NOMO-1 treated with DMSO at 0.1 percent for 48 hours (cell line): Measurements from ENCODE around the gene CAPZA2.

Experiments used
- DNase-seq: peaks from one replicate; lab custom pipeline; 2025; ENCODE audit not compliant: unreplicated experiment; lab: John Stamatoyannopoulos, UW

Gene CAPZA2

DNA sequence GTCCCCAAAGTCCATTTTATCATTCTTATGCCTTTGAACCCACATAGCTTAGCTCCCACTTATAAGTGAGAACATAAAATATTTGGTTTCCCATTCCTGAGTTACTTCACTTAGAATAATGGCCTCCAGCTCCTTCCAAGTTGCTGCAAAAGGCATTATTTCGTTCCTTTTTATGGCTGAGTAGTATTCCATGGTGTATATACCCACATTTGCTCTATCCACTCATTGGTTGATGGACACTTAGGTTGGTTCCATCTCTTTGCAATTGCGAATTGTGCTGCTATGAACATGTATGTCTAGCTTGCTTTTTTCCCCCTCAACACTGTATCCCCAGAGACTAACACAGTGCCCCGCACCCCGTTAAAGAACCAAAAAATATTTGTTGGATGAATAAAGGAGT is 670 bp upstream of the CAPZA2 start:
- no peak for DNase-seq

DNA sequence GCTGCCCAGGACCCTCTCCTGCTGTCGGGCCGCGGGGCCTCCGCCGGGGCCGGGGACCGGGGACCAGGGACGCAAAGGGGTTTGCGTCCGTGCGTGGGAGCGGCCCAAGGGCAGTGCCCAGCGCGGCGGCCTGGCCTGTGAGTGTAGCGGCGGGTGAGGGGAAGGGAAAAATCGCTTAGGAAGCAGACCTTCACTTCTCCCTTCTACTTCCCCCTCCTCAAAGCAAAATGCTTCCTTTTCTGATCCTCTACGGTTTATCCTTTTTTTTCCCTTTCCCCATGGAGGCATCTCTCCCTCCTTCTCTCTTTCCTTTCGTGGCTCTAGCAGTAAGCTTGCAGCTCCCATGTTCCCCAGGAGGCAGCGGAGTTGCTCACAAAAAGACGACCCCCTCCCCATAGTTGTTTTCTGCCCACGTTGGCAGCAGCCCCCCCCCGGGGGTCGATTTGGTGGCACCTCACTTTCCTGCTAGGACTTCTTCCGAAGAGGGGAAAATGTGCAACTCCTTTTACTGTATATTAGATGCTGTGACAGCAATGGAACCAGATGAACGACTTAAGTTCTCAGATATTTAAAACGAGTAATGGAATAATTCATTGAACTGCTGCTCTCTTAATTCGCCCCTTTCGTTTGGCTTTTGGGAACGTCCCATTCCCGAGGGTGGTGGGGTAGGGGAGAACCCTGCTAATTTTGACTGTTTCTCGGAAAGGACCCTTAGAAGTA is 724 bp downstream of the CAPZA2 start:
- DNase-seq = peak; percentile 19

DNA sequence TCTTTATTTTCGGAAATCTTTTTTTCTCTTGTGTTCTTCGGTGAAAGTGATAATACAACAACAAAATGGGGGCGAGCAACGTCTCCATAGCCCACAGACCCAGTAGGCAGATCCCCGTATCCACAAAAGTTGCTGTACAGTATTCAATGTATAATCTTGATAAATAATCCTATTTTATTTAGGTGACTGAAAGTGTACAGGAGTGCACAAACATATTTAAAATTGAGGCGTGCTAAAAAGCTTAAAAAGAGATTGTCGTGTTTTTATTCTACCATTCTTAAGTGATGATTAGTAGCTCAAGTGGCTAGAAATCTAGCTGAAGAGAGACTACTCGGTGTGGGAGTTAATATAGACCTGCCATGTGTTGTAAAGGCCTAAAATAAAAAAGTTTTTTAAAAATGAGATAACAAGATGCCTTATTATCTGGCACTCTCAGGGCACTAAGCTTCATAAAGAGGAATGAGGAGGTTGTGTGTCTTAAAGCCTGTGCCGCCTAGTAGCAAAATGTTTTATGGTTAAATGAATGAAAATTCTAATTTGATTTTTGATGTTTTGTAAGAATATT is 1.6 kb downstream of the CAPZA2 start:
- DNase-seq = no peak

DNA sequence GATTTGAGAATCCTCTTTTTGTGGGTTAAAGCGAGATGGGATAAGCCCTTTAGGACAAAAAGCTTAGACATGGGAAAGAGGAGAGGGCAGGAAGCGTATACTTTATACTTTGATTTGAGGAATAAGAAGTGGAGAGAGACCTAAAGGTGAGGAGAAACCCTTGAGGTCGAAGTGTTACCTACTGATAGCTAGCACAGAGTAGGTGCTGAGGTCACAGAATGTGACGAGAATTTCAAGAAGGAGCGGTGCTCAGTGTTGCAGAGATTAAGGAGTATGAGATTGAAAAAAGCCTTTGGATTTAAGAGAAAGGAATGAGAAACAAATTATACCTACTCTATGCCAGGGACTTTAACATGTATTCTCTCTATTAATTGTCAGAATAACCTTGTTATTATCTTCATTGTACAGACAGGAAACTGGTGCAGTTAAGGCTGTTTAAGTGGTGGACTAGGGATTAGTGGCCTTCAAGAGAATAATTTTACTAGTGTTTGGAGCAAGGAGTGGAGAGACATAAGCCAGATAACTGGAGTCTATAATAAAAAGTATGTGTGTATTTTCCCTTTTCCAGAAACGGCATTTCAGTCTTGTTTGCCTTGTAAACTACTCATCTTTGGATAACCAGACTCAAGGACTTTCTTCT is 8.8 kb downstream of the CAPZA2 start:
- DNase-seq = no peak

DNA sequence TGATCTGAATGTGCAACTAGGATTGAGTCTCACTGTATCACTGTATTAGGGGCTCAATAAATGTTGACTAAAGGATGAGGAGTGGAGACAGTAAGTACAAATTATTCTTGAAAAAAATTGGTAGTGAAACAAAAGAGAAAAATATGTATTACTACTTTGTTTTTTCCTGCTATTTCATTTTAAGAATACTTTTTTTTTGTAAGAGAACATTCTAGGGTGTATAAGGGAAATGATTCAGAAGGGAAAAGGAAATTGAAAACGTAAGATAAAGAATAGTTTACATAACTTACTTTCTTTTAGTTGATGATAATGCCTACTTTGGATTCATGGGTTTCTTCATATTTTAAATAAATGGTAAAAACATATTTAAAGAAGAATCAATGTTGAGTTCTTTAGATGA is 9.6 kb downstream of the CAPZA2 start:
- no peak for DNase-seq

DNA sequence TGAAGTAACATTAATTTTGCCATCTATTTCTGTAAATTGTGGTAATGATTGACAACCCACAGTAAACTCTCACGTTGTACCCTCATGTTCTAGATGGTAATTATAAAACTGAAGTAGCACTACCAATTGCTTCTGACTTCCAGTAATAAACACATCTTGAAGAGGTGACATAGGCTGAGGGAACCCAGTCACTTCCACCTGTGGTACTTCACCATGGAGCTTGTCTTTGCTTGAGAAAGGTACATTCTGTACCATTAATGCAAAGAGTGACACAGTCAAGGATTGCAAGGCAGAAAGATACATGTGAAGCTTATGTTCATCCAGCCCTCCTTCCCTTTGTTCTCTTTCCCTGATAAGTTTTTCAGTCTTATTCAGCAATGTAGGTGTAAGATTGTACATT is 11.2 kb downstream of the CAPZA2 start:
- no peak for DNase-seq

DNA sequence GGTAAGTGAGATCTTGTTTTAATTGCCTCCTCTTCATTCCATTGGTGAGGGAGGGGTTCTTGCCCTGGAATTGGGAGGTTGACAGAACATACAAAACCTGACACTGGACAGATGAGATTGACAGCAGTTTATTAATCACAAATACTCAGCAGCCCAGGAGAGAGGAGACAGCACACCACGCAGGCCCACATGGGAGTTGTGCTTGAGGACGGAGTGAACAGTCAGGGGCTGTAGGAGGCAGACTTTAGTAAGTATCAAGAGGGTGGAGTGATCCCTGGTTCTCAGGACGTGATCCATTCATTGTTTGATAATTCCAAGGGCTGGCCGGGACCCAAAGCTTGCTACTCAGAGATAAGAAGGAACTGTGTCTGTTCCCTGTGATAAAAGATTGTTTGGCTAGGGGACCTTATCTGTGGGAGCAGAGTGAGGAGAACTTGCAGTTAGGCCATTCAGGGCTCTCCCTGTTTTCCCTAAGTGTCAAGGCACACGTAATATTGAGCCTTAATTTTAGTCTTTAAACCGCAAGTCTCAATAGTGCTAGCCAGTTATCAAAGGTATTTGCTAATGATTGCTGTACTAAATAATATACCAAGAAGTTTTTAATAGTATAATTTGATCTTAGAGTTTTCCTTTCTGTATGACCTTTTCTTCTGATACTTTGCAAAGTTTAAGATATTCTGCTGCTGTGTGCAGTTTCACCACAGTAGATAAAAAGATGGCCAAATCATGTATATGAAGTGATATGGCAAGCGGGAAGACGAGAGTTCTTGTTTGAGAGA is 14.5 kb downstream of the CAPZA2 start:
- DNase-seq = no peak

DNA sequence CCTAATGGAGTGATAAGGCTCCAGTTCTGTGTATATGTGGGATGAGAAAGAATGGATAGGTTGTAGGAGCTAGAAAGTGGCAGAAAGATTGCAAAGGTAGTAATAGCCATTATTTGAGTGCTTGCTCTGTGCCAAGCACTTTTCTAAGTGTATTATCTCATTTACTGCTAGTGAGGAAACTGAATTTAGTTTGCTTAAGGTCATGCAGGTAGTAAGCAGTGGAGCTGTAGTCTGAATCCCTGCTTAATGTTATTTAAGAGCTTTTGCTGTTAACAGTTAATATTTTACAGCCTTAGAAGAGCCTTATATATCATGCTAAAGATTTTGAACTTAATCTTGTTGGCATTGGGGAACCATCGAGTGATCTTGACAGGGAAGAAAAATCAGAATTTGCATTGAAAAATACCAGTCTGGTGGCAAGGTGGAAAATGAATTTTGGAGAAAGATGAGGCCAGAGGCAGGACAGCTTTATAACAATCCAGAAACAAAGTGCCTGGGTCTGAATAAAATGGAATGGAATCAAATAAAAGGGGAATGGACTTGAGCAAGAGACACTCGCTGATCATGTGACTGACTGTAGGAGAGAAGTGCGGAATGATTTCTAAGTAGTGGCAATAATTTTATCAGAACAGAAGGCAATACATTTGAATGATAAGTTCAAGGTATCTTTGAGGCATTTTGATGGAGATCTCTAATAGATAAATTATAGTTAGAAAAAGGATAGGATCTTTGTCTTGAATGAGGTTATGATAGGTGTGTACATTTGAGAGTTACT is 15.2 kb downstream of the CAPZA2 start:
- no peak for DNase-seq

DNA sequence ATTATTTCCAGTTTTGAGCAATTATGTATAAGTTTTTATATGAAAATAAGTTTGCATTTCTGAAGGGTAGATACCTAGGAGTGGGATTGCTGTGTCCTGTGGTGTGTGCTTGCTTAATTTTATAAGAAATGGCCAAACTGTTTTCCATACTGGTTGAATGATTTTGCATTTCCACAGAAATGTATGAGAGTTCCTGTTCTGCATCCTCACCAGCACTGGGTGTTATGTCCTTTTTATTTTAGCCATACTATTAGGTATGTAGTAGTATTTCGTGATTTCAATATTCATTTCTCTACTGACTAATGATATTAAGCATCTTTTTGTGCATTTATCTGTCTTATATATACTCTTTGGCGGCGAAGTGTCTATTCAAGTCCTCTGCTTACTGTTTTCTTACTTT is 22.3 kb downstream of the CAPZA2 start:
- no peak for DNase-seq

DNA sequence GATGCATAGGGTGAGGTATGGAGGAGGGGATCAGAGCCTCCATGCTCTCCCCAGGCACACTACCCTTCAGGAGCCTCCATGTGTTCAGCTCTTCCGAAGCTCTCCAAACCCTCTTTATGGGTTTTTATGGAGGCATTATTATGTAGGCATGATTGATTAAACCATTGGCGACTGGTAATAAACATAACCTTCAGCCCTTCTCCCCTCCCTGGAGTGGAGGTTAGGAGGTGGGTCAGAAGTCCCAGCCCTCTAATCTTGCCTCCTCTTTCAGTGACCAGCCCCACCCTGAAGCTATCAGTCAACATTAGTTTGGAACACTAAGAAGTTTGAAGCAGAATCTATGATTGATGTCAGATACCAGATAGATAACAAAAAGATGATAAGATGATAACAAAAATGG is 23.3 kb downstream of the CAPZA2 start:
- no peak for DNase-seq

DNA sequence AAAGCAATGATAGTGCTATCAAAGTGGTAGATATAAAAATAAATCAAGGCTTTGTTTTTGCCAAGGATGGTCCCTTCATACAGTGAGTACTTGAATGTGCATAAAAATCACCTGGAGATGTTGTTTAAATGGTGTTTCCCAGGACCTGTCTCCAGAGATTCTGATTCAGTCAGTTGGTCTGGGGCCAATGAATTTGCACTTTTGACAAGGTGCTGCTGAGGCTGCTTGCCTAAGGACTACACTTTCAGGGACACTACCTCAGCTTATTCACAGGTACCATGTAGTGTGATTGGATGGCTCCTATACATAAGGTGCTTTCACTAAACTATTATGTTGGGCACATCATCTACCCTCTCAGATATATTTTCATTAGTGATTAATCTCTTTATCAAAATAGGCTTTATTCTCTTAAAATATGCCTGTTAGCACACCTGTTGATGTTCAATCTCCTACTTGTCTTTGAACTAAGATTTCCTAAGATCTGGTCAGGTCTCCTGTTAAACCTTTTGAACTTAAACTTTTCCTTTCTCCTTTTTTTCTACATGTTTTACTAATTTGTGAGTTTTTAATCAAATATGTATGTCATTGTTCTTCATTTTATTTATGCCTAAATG is 24.3 kb downstream of the CAPZA2 start:
- no peak for DNase-seq

DNA sequence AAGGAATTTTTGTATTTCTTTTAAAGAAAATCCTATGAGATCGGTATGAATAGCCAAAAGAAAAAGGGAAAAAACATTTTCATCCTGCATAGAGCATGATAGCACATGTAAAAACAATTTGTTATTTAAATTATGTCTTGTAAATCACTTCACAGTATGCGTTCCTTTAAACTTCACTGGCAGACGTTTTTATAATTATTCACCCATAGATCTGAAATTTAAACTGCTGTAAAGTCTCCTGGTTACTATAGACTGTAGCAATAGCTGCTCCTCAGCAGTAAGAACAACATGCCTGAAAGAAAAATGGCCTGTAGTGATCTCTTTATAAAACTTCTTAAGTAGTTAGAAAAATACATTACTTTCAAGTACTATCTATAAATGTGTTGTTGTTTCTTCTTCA is 26.5 kb downstream of the CAPZA2 start:
- DNase-seq = no peak

DNA sequence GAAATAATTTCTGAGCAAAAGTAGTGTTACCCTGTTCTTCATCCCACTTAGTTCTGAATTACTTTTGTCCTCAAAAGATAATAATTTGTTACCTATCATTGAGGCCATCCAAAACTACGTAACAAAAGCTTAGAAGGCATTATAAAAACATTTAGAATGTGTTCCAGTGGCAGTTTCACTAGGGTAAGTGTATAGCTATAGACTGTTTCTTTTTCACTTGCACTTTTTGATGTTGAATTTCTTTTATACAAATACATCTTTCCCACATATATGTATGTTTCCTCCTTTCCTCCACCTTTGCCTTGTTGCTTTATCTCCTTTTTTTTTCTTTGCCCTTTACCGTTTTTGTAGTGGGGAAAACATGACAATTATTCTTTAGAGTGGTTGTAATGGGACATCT is 33.5 kb downstream of the CAPZA2 start:
- no peak for DNase-seq

DNA sequence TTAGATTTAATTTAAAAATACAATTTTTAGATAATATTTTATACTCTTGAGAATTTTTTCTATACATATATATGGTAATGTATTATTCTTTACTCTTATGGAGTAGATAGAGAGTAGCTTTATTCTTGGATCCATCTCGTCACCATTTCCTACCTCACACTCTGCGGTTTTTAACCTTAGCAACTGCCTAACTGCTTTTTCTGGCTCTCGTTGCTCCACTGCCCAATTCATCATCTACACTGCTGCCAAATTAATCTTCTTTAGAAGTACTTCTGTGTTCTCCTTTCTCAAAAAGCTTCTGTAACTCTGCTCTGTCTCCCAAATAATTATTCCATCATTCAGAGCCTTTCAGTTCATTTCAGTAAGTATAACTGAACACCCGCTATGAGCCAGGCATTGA is 35.3 kb downstream of the CAPZA2 start:
- DNase-seq = peak; percentile 58

DNA sequence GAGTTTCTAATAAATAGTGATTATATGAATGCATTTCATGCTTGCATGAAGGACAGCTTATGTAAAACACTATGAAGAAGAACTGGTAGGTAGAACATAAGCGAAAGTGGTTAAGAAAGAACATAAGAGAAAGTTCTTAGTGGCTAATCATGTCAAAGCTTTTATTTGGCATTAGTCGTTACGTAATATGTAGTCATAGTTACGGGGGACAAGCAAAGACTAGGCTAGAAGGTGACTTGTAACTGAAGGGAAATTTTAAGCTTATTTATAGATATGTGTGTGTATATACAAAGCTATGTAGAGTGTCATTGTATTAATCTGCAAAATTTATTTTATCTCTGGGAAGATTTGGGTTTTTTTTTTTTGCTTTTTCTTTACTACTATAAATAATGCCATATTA is 36.9 kb downstream of the CAPZA2 start:
- peak; percentile 69 for DNase-seq

DNA sequence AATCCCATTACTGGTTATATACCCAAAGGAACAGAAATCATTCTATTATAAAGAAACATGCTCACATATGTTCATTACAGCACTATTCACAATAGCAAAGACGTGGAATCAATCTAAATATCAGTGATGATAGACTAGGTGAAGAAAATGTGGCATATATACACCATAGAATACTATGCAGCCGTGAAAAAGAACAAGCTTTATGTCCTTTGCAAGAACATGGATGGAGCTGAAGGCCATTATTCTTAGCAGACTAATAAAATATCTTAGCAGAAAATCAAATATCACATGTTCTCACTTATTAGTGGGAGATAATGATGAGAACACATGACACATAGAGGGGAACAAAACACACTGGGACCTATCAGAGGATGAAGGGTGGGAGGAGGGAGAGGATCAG is 38.8 kb downstream of the CAPZA2 start:
- DNase-seq = no peak

DNA sequence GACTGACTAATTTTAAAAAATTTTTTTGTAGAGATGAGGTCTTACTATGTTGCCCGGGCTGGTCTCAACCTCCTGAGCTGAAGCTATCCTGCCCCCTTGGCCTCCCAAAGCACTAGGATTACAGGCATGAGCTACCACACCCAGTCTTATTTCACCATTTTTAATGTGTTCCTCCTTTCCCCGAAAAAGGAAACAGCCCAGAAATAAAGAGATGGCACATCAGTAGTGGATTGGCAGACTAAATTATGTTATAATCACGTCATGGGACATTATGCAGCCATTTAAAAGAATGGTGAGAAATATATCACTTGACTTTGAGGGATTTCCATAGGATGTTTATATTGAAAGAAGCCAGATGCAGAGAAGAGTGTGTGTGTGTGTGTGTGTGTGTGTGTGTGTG is 40.5 kb downstream of the CAPZA2 start:
- DNase-seq = no peak

DNA sequence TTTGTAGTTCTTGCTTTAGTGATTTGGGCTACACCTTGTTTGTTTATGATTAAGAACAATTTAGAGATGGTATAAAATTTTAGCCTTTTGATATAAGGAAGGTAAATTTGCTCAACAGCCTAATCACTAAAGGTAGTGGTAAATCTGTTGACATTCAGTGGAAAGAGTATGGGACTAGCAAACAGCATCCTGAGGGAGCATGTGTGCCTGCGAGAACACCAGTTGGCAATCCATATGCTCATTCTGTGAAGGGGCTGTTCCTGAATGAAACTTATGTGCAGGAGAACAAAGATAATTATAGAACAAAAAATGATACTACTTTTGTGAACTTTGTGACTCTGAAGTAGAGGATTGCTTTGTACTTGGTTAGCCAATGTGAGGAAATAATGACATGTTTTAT is 44.0 kb downstream of the CAPZA2 start:
- DNase-seq = no peak

DNA sequence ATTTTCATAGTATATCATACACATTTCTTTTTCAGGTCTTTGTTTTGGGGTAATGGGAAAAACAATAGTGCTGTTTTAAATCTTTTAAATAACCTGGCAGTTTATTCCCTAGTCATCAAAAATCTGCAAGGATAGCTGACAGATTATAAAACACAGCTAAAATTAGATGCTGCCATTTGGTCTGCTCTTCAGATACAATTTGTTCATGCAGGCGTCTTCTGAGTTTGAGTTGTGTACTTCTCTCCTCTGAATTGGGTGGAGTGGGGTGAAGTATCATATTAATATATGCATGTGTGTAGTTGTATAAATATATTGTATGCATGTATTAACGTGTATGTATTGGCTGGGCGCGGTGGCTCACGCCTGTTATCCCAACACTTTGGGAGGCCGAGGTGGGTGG is 48.0 kb downstream of the CAPZA2 start:
- no peak for DNase-seq

DNA sequence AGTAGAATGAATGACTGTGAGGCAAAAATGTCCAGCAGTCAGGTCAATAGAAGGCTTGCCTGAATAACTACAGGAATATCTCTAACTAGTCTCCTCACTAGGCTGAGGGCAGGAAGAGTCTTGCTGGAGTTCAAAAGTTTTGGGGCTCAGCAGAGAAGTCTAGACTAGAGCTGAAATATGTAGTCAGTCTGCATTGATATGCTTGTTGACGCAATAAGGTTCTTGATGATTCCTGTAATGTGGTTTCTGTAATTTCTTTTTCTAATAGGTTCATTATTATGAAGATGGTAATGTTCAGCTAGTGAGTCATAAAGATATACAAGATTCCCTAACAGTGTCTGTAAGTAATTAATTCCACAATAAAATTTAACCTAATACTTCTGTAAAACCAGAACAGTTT is 49.4 kb downstream of the CAPZA2 start:
- no peak for DNase-seq
